ENCODE measurements around the gene SYVN1.
A peak's percentile ranks its signal among the peaks of the same experiment; 100 is the strongest.
"Not testable (repeated sequence)": the region's sequence is repeated elsewhere in the genome, so short reads cannot be mapped to it uniquely, and the experiment has no call there.

SYVN1 gene

GRCh38 chr11:65127473-65128181, 6.7 kb downstream of the SYVN1 start:
- DNase-seq (ENCODE audit: low read depth): no peak

- no peak for DNase-seq (ENCODE audit: low read depth)
These were observed 7.6 kb downstream of the SYVN1 start for GRCh38 chr11:65126624-65127274.

GRCh38 chr11:65125197-65126056, 8.9 kb downstream of the SYVN1 start:
- DNase-seq (ENCODE audit: low read depth): no peak

GRCh38 chr11:65124480-65125196, 9.7 kb downstream of the SYVN1 start:
- DNase-seq (ENCODE audit: low read depth): no peak

- DNase-seq (ENCODE audit: low read depth): peak; percentile 98
These were observed 12.2 kb downstream of the SYVN1 start, which contains the start of the genes FAU and MRPL49 for GRCh38 chr11:65121865-65122696. Gene FAU, minus strand, starts transcription at chr11:65122134. Its CDS starts 321 bp downstream, at chr11:65121813. Gene MRPL49, plus strand, starts transcription at chr11:65122321. Its CDS starts 26 bp downstream, at chr11:65122347.

- no peak for DNase-seq (ENCODE audit: low read depth)
These were observed 12.9 kb downstream of the SYVN1 start for GRCh38 chr11:65121447-65121864.

GRCh38 chr11:65120831-65121230, 13.5 kb downstream of the SYVN1 start:
- DNase-seq (ENCODE audit: low read depth): no peak

GRCh38 chr11:65119670-65119995, 14.7 kb downstream of the SYVN1 start:
- no peak for DNase-seq (ENCODE audit: low read depth)

- not testable (repeated sequence) for DNase-seq (ENCODE audit: low read depth)
These were observed 15.2 kb downstream of the SYVN1 start for GRCh38 chr11:65118891-65119669.

GRCh38 chr11:65118097-65118837, 16.1 kb downstream of the SYVN1 start:
- DNase-seq (ENCODE audit: low read depth): no peak

GRCh38 chr11:65117206-65118096, 16.9 kb downstream of the SYVN1 start, which contains the start of gene ZNHIT2:
Gene ZNHIT2, minus strand, starts transcription at chr11:65117701. Its CDS starts 48 bp downstream, at chr11:65117653.
- peak; percentile 100 for DNase-seq (ENCODE audit: low read depth)

GRCh38 chr11:65116370-65117205, 17.7 kb downstream of the SYVN1 start:
- DNase-seq (ENCODE audit: low read depth): no peak

GRCh38 chr11:65115361-65116082, 18.8 kb downstream of the SYVN1 start:
- DNase-seq (ENCODE audit: low read depth): no peak

- DNase-seq (ENCODE audit: low read depth): no peak
These were observed 19.7 kb downstream of the SYVN1 start for GRCh38 chr11:65114538-65115171.

GRCh38 chr11:65113839-65114238, 20.5 kb downstream of the SYVN1 start:
- DNase-seq (ENCODE audit: low read depth): no peak

GRCh38 chr11:65113361-65113756, 21.0 kb downstream of the SYVN1 start:
- no peak for DNase-seq (ENCODE audit: low read depth)
